T-cell (primary cell): Measurements from ENCODE around the gene AFP. TPM values are rescaled to one million over a fixed set of nuclear protein-coding genes. Genes with fewer than 3 reads are reported as not detected.

Experiments used
- ATAC-seq, 4 experiments: fragments of 200-7000 bp in 3 of 4; fragments of 150-1000 bp in 1 of 4; cut with Tn5 transposase; replicated peaks in 1 of 4; 1 replicate in 3 of 4; 2 replicates in 1 of 4; pipeline ENCODE4 v1.10.0; 2021; ENCODE audit warnings: moderate library complexity in 3 of 4, mild to moderate bottlenecking in 2 of 4, moderate number of reproducible peaks in 1 of 4
- CTCF ChIA-PET, 2 donors: fragments of 300-600 bp; sonication (Branson Sonifier 250); formaldehyde crosslinking; loops; one replicate each; lab custom pipeline; 2022; ENCODE audit warnings: antibody characterized with exemption in 2 of 2; lab: Charles Lee
- POLR2A ChIA-PET, 2 donors: fragments of 300-600 bp; sonication (Branson Sonifier 250); formaldehyde crosslinking; loops; one replicate each; lab custom pipeline; 2022; ENCODE audit warnings: antibody characterized with exemption in 2 of 2; lab: Charles Lee
- DNase-seq, 35 experiments: peaks; one replicate each; pipeline versions ENCODE4 v3.0.0 to v3.0.0-alpha.2; 2013 to 2023
- H3K27ac ChIP-seq: one replicate; pipeline ENCODE4 v1.5.1; 2013; ENCODE audit warnings: low read length
- H3K27me3 ChIP-seq, 2 experiments: replicated peaks in 1 of 2; 1 replicate in 1 of 2; 2 replicates in 1 of 2; pipeline versions ENCODE4 v1.6.1 to v1.7.0; 2013; ENCODE audit warnings: low read length in 1 of 2, mixed read lengths in 1 of 2; ENCODE audit not compliant: control insufficient read depth in 2 of 2, insufficient read depth in 2 of 2; ENCODE audit errors: extremely low read depth in 1 of 2
- H3K36me3 ChIP-seq, 2 donors: 1 replicate in 1 of 2; 2 replicates in 1 of 2; pipeline versions ENCODE4 v1.6.1 to v1.7.0; 2013; ENCODE audit warnings: low read length in 1 of 2; ENCODE audit not compliant: control insufficient read depth in 2 of 2, insufficient read depth in 1 of 2; ENCODE audit errors: extremely low read depth in 1 of 2
- H3K4me1 ChIP-seq, 2 experiments: 1 replicate in 1 of 2; 2 replicates in 1 of 2; pipeline versions ENCODE4 v1.6.1 to v1.7.0; 2013; ENCODE audit warnings: low read length in 2 of 2, mixed read lengths in 1 of 2; ENCODE audit not compliant: insufficient read depth in 2 of 2, control insufficient read depth in 1 of 2; ENCODE audit errors: extremely low read depth in 1 of 2
- H3K4me3 ChIP-seq, 2 donors: 1 replicate in 1 of 2; 2 replicates in 1 of 2; pipeline versions ENCODE4 v1.5.1 to v1.7.0; 2013; ENCODE audit warnings: mild to moderate bottlenecking in 2 of 2, low read length in 1 of 2, moderate library complexity in 1 of 2; ENCODE audit not compliant: control insufficient read depth in 1 of 2; ENCODE audit errors: extremely low read depth in 1 of 2
- H3K9me3 ChIP-seq: 2 replicates; pipeline ENCODE4 v1.7.0; 2013
- H3K27ac Mint-ChIP-seq, 2 donors: one replicate each; pipeline ENCODE4 v1.8.0; 2020 to 2021; ENCODE audit warnings: mild to moderate bottlenecking in 2 of 2, mixed read lengths in 2 of 2
- H3K27me3 Mint-ChIP-seq, 2 donors: one replicate each; pipeline ENCODE4 v1.8.0; 2021 to 2022; ENCODE audit warnings: mixed read lengths in 2 of 2
- H3K36me3 Mint-ChIP-seq: one replicate; pipeline ENCODE4 v1.8.0; 2021; ENCODE audit warnings: mixed read lengths
- H3K4me1 Mint-ChIP-seq, 3 donors: one replicate each; pipeline ENCODE4 v1.8.0; 2020 to 2022; ENCODE audit warnings: mixed read lengths in 3 of 3, mild to moderate bottlenecking in 1 of 3
- H3K4me3 Mint-ChIP-seq, 3 donors: one replicate each; pipeline ENCODE4 v1.8.0; 2020 to 2022; ENCODE audit warnings: mild to moderate bottlenecking in 3 of 3, mixed read lengths in 3 of 3, moderate library complexity in 3 of 3
- H3K9me3 Mint-ChIP-seq, 3 donors: one replicate each; pipeline ENCODE4 v1.8.0; 2020 to 2022; ENCODE audit warnings: mixed read lengths in 3 of 3
- WGBS: methylation state at CpG from one replicate; pipeline ENCODE4 v1.1.5; 2013; ENCODE audit warnings: missing lambda C conversion rate; ENCODE audit not compliant: insufficient coverage; 5-methylcytosine and 5-hydroxymethylcytosine counted together
- total RNA-seq, 35 experiments: library from RNA in 6 of 35; stranded (reverse) in 6 of 35; fragments of 120-200 nt in 1 of 35; gene quantifications; one replicate each; pipeline versions ENCODE4 v1.2.1 to v1.2.4 and lab custom pipeline; 2013 to 2026

Gene AFP
- total RNA-seq, 5 donors from 2014 or later (not counting 1 experiment from before 2014, with no cell fraction given) = 1.6 to 3.6 (median 2.5) TPM; not detected in 2

GRCh38 chr4:73407227-73407673 lies 28.8 kb upstream of the AFP start:
- POLR2A ChIA-PET = no interaction called here
- Histone ChIP-seq H3K4me1 (no peaks in the 10 kb centered on the region), H3K4me3 (no peak overlapping the region), H3K27me3 (no peaks in the 10 kb centered on the region), H3K27ac (no peak overlapping the region), H3K36me3 (no peaks in the 10 kb centered on the region), H3K9me3 (no peaks in the 10 kb centered on the region)
- CTCF ChIA-PET = no interaction called here
- Mint-ChIP-seq H3K4me3 (no peak overlapping the region), H3K27ac (no peak overlapping the region), H3K9me3 (no peaks in the 10 kb centered on the region), H3K4me1 (no peaks in the 10 kb centered on the region), H3K27me3 (peaks cover 0 to 2% of the 10 kb centered on the region in 2 donors), H3K36me3 (no peaks in the 10 kb centered on the region)
- no CpG with 5 or more reads among the region's 2 CpGs for WGBS
- ATAC-seq (no peak), DNase-seq (no peak)

GRCh38 chr4:73408181-73408867 lies 27.7 kb upstream of the AFP start:
- DNase-seq (no peak), ATAC-seq (no peak)
- Histone ChIP-seq H3K27me3 (no peaks in the 10 kb centered on the region), H3K27ac (no peak overlapping the region), H3K4me3 (no peak overlapping the region), H3K36me3 (no peaks in the 10 kb centered on the region), H3K9me3 (no peaks in the 10 kb centered on the region), H3K4me1 (no peaks in the 10 kb centered on the region)
- WGBS = no CpG with 5 or more reads among the region's 4 CpGs
- no peak overlapping the region for H3K27ac Mint-ChIP-seq
- H3K4me1 Mint-ChIP-seq = no peaks in the 10 kb centered on the region
- H3K36me3 Mint-ChIP-seq = no peaks in the 10 kb centered on the region
- CTCF ChIA-PET = no interaction called here
- H3K9me3 Mint-ChIP-seq = no peaks in the 10 kb centered on the region
- H3K27me3 Mint-ChIP-seq = peaks cover 0 to 3% of the 10 kb centered on the region in 2 donors
- H3K4me3 Mint-ChIP-seq = no peak overlapping the region
- POLR2A ChIA-PET = no interaction called here

GRCh38 chr4:73409012-73409862 lies 26.8 kb upstream of the AFP start:
- no CpG with 5 or more reads among the region's 6 CpGs for WGBS
- ChIA-PET POLR2A (no interaction called here), CTCF (interaction anchor here in 1 of 2 donors (0.7 kb wide), 1 partner anchor 19 kb away, joined by 3 read pairs; no protein-coding TSS in a partner anchor)
- peaks cover 0 to 3% of the 10 kb centered on the region in 2 donors for H3K27me3 Mint-ChIP-seq
- Histone ChIP-seq H3K4me3 (no peak overlapping the region), H3K27ac (no peak overlapping the region), H3K27me3 (no peaks in the 10 kb centered on the region), H3K9me3 (no peaks in the 10 kb centered on the region), H3K36me3 (no peaks in the 10 kb centered on the region), H3K4me1 (no peaks in the 10 kb centered on the region)
- no peak overlapping the region for H3K4me3 Mint-ChIP-seq
- ATAC-seq (no peak), DNase-seq (no peak)
- no peak overlapping the region for H3K27ac Mint-ChIP-seq
- no peaks in the 10 kb centered on the region for H3K36me3 Mint-ChIP-seq
- no peaks in the 10 kb centered on the region for H3K4me1 Mint-ChIP-seq
- no peaks in the 10 kb centered on the region for H3K9me3 Mint-ChIP-seq

GRCh38 chr4:73409978-73410548 lies 26.0 kb upstream of the AFP start:
- Mint-ChIP-seq H3K4me3 (no peak overlapping the region), H3K4me1 (no peaks in the 10 kb centered on the region)
- POLR2A ChIA-PET = no interaction called here

GRCh38 chr4:73410916-73411730 lies 24.9 kb upstream of the AFP start:
- H3K4me1 Mint-ChIP-seq = no peaks in the 10 kb centered on the region
- CTCF ChIA-PET = no interaction called here

More at GRCh38 chr4:73409978-73410548, 26.0 kb upstream of the AFP start:
- DNase-seq = no peak
- no peaks in the 10 kb centered on the region for H3K36me3 Mint-ChIP-seq
- no peaks in the 10 kb centered on the region for H3K4me1 ChIP-seq
- no peak for ATAC-seq
- WGBS = no CpG with 5 or more reads among the region's 8 CpGs
- H3K27me3 Mint-ChIP-seq = peaks cover 0 to 5% of the 10 kb centered on the region in 2 donors
- CTCF ChIA-PET = no interaction called here
- no peaks in the 10 kb centered on the region for H3K36me3 ChIP-seq
- no peak overlapping the region for H3K4me3 ChIP-seq
- no peaks in the 10 kb centered on the region for H3K27me3 ChIP-seq
- no peaks in the 10 kb centered on the region for H3K9me3 Mint-ChIP-seq
- no peak overlapping the region for H3K27ac ChIP-seq
- no peak overlapping the region for H3K27ac Mint-ChIP-seq
- H3K9me3 ChIP-seq = no peaks in the 10 kb centered on the region

More at GRCh38 chr4:73410916-73411730, 24.9 kb upstream of the AFP start:
- Mint-ChIP-seq H3K27ac (no peak overlapping the region), H3K36me3 (no peaks in the 10 kb centered on the region), H3K9me3 (no peaks in the 10 kb centered on the region), H3K27me3 (peaks cover 0 to 5% of the 10 kb centered on the region in 2 donors), H3K4me3 (no peak overlapping the region)
- Histone ChIP-seq H3K4me1 (no peaks in the 10 kb centered on the region), H3K9me3 (no peaks in the 10 kb centered on the region), H3K4me3 (no peak overlapping the region), H3K27ac (no peak overlapping the region), H3K36me3 (no peaks in the 10 kb centered on the region), H3K27me3 (no peaks in the 10 kb centered on the region)
- ATAC-seq (no peak), DNase-seq (no peak)
- POLR2A ChIA-PET = no interaction called here
- no CpG with 5 or more reads among the region's 3 CpGs for WGBS
